ENCODE measurements around the gene MAGI2.
"Not testable (repeated sequence)": the region's sequence is repeated elsewhere in the genome, so short reads cannot be mapped to it uniquely, and the experiment has no call there.

MAGI2 gene

DNA sequence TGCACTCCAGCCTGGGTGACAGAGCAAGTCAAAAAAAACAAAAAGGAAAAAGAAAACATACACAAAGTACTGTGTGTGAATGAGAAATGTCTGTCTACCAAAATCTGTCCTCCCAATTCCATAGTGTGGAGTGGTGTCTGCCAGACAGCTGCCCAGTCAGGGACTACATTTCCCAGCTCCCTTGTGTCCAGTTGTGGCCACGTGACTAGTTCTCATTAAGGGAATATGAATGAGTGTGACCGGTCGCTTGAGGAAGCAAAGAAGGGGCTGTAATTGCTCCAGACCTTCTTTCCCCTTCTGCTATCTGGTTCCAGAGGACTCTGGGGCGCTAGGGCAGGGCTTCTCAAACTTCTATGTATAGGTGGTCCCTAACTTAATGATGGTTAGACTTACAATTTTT is 1450.8 kb downstream of the MAGI2 start:
- DNase-seq, result no peak

DNA sequence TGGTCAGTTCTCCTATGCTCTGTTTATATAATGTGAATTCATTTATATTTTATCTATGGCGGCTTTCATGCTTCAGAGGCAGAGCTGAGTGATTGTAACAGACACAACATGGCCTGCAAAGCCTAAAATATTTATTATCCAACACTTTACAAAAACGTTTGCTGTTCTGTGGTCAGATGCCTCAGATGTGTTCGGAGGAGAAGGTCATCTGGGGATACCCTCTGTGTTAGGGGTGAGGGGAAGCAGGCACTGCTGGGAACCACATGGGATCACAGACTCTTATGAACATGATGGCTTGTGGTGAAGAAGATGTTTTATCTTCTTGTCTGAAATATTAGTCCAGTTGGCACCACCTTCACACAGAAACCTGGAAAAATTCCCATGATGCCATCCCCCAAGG is 1451.4 kb downstream of the MAGI2 start:
- DNase-seq, result no peak

- not testable (repeated sequence) for DNase-seq
Observed at GRCh38 chr7:77999168-77999567, 1454.3 kb downstream of the MAGI2 start.

DNA sequence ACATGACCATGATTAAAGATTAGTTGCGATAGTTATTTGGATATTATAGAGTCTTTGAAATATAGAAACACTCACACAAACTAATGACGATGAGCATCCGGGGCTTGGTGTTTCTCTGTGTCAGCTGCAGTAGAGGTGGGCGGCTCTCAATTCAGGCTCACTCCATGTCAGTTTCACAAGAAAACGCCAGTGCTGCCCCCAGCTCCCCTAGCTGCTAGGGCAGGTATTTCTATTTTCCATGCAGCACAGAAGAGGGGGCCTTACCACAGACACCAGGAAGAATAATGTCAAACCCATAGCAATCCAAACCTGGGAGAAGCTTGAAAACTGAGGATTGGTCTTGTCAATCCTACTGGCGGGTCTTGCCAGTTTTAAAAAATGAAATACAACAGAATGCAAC is 1457.8 kb downstream of the MAGI2 start:
- DNase-seq, result no peak

- no peak for DNase-seq
Observed at GRCh38 chr7:77993838-77994237, 1459.6 kb downstream of the MAGI2 start.

DNA sequence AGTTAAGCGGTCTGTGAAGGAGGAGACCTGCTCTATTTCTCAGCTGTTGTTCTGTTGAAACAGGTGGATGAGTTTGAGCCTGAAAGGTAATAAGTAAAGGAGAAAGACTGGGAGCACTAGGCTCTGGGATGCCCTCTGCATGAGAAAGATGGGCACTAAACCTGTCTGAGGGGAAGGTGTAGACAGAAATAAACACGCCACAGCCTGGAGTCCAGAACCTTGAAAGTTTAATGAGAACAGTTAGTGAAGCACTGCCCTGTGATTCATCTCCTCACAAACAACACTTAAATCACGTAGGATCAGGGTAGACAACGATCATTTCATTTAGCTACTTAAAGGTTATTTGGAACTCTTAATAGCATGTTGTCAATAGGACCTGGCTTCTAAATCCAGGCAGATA is 1461.8 kb downstream of the MAGI2 start:
- DNase-seq, result no peak

- DNase-seq, result no peak
Observed at GRCh38 chr7:77989981-77990566, 1463.4 kb downstream of the MAGI2 start.

- no peak for DNase-seq
Observed at GRCh38 chr7:77985974-77986339, 1467.5 kb downstream of the MAGI2 start.

DNA sequence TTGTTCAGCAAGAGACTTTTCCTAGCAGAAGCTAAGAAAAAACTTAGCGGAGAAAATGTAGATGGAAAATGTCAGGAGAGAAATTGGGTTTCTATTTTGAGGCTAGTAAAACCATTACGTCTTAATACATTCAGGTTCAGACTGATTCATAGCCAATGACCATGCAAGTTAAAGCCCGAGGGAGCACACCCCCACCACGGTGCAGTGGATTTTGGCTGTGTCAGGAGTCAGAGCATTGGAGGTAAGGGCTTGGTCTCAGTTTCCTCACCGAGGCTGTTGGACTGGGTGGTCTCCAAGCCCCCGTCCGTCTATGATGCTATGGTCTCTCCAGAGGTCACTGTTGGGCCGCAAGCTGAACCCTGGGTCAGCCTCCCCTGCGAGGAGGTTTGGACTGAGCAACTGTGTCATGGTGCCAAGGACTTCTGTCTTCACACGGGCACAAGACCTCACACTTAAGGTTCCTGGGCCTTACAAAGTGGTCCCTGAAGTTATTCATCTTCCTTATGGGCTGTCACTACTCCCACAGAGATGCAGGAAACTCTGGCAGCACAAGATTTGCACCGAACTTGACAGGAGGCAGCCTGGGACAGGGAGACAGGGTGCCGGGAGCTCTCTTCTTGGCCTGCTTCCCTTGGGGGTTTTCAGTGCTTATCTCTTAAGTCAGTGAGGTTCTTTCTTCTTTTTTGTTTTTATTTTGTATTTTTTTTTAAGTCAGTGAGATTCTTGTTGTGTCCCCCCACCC is 1468.1 kb downstream of the MAGI2 start:
- no peak for DNase-seq

DNA sequence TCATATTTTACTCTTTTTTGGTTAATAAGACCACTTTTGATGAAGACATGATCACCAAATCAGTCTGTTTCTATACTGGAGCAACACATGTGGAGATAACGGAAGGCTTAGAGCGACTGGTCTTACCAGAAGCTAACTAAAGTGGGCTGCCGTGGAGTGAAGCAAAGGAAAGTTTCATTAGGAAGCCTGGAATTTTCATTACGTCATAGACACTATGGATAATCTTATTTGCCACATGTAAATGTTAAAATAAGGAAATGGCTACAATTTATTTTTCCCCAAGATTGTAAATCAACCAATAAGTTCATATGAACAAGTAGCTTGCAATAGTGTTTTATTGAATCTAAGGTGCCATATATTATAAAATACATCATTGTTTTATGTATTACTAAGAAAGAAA is 1469.5 kb downstream of the MAGI2 start:
- no peak for DNase-seq

DNA sequence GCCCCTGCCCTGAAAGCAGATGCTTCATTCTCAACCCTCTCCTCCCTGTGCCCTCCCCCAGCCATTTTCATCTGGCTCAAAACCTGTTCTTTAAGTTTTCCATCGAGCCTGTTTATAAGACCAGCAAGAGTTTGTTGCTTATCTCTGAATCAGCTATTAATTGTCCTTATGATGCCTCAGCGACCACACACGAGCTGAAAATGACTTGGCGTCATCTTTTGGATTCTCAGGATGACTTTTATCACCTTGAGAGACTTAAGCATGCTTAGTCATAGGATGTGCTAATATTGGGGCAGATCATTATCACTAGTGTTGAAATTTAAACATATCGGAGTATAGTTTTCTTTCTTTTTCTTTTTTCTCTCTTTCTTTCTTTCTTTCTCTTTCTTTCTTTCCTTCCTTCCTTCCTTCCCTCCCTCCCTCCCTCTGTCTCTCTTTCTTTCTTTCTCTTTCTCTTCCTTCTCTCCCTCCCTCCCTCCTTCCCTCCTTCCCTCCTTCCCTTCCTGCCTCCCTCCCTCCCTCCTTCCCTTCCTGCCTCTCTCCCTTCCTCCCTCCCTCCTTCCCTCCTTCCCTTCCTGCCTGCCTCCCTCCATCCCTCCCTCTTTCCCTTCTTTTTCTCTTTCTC is 1470.4 kb downstream of the MAGI2 start:
- no peak for DNase-seq

DNA sequence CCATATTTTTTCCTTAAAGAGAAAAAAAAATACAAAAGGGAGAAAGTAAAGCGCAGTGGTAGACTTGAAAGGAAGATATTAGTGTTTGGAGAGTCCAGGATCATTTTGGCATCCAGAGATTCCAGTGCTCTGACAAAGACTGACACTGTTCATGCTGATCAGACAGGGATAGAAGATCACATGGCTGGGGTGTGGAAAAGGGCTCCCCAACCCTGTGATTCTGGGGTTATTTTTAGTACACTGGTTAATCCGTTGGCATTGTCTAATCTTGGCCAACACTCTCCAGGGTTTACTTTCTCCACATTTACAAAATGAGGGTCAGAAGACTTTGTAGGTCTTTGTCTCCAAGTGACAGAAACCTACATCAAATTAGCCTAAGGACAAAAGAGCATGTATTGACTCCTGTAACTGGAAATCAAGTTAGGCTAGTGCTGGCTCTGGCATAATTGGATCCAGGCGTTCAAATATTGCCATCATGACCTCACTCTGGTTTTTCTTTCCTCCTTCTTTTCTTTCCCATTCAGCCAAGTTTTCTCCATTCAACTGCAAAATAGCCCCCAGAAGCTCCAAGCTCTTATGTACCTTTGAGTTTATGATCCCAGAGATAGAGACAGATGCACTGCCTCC is 1473.3 kb downstream of the MAGI2 start:
- no peak for DNase-seq

DNA sequence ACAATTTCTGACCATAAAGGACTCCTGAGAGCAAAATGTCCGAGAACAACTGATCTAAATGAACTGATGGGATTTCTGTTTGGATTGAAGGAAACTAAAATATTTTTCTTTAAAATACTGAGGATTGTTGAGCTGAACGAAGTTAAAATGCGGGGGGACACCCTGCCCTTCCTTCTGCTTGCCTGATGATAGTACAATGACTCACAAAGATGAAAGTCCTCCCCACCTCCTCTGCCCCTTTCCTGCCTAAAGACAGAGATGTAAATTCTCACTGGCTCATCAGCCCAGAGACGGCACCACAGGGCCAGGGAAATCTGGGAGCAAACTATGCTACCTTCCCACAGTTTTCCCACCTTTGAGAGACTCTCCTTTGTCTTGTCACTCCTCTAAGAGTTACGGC is 1474.2 kb downstream of the MAGI2 start:
- no peak for DNase-seq

- DNase-seq, result no peak
Observed at GRCh38 chr7:77975672-77976480, 1477.6 kb downstream of the MAGI2 start.

GRCh38 chr7:77971726-77972125 is 1481.7 kb downstream of the MAGI2 start:
- no peak for DNase-seq

GRCh38 chr7:77967429-77967828 is 1486.0 kb downstream of the MAGI2 start:
- no peak for DNase-seq

All from NCI-H2171 treated with DMSO at 0.1 percent for 48 hours (cell line).